Progenitor cell of endocrine pancreas (in vitro differentiated cells): ENCODE data around the gene GPR62. TPM values are rescaled to one million over a fixed set of nuclear protein-coding genes. Genes with fewer than 3 reads are reported as not detected.

Source experiments
- DNase-seq: peaks from one replicate; pipeline ENCODE4 v3.0.0; 2021; ENCODE audit warnings: low spot score; ENCODE audit not compliant: unreplicated experiment
- H3K27ac Mint-ChIP-seq: 2 replicates; pipeline ENCODE4 v1.8.0; 2021; ENCODE audit warnings: mild to moderate bottlenecking, moderate library complexity, mixed read lengths
- H3K27me3 Mint-ChIP-seq: 2 replicates; pipeline ENCODE4 v1.8.0; 2021; ENCODE audit warnings: mixed read lengths
- H3K36me3 Mint-ChIP-seq: 2 replicates; pipeline ENCODE4 v1.8.0; 2022; ENCODE audit warnings: mixed read lengths; ENCODE audit not compliant: insufficient read depth
- H3K4me1 Mint-ChIP-seq: 2 replicates; pipeline ENCODE4 v1.8.0; 2021; ENCODE audit warnings: low read depth, mixed read lengths
- H3K4me3 Mint-ChIP-seq: 2 replicates; pipeline ENCODE4 v1.8.0; 2021; ENCODE audit warnings: low read depth, mild to moderate bottlenecking, moderate library complexity, mixed read lengths
- H3K9me3 Mint-ChIP-seq: 2 replicates; pipeline ENCODE4 v1.8.0; 2021; ENCODE audit warnings: low read depth, mixed read lengths
- CTCF ChIP-seq: fragments of 200-600 bp; sonication (generic); IDR thresholded peaks from one replicate; pipeline ENCODE4 v1.5.0; 2021; ENCODE audit warnings: antibody characterized with exemption, mild to moderate bottlenecking; ENCODE audit not compliant: unreplicated experiment
- total RNA-seq: library from RNA; stranded (reverse); gene quantifications from 2 replicates; pipeline ENCODE4 v1.2.1, GENCODE V29; 2021

The GPR62 gene
- total RNA-seq, 1 donor from 2014 or later, result 0.12 TPM

DNA sequence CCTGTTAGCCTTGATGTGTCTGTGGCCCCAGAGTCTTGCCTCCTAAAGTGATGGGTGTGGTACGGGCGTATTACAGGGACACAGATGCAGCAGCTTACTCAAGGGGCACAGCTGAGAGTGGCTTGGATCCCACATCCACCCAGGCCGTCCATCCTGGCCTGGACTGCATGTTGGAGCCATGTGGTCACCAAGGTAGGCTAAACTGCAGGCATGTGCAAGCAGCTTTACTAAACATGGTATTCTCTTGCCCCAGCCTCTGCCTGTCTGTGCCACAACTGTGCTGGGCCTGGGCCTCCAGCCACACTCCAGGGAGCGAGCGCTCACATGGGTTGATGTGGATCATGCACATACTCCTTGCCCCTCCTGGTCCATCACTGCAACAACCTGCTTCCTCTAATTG is 6.1 kb upstream of the GPR62 start:
- peaks cover 32% of the 10 kb centered on the region for H3K27me3 Mint-ChIP-seq
- TF ChIP-seq CTCF, result no peak
- H3K9me3 Mint-ChIP-seq, result no peaks in the 10 kb centered on the region
- H3K27ac Mint-ChIP-seq, result no peak overlapping the region
- no peaks in the 10 kb centered on the region for H3K4me1 Mint-ChIP-seq
- H3K36me3 Mint-ChIP-seq, result no peaks in the 10 kb centered on the region
- no peak overlapping the region for H3K4me3 Mint-ChIP-seq
- no peak for DNase-seq

GRCh38 chr3:51950899-51951298 is 4.3 kb upstream of the GPR62 start:
- Mint-ChIP-seq H3K27ac (no peak overlapping the region), H3K4me1 (no peaks in the 10 kb centered on the region), H3K36me3 (no peaks in the 10 kb centered on the region), H3K27me3 (peaks cover 43% of the 10 kb centered on the region), H3K9me3 (no peaks in the 10 kb centered on the region), H3K4me3 (no peak overlapping the region)
- TF ChIP-seq CTCF, result no peak
- no peak for DNase-seq

GRCh38 chr3:51953445-51953844 is 1.7 kb upstream of the GPR62 start:
- DNase-seq, result no peak
- Mint-ChIP-seq H3K27ac (no peak overlapping the region), H3K36me3 (peaks cover 3% of the 10 kb centered on the region), H3K4me1 (no peaks in the 10 kb centered on the region), H3K4me3 (no peak overlapping the region), H3K27me3 (peaks cover 43% of the 10 kb centered on the region), H3K9me3 (no peaks in the 10 kb centered on the region)
- TF ChIP-seq CTCF, result no peak

GRCh38 chr3:51954105-51954504 is 1.1 kb upstream of the GPR62 start:
- DNase-seq, result no peak
- Mint-ChIP-seq H3K4me3 (no peak overlapping the region), H3K9me3 (no peaks in the 10 kb centered on the region)

GRCh38 chr3:51954713-51955112 is 468 bp upstream of the GPR62 start:
- H3K27me3 Mint-ChIP-seq, result peaks cover 43% of the 10 kb centered on the region
- H3K4me3 Mint-ChIP-seq, result no peak overlapping the region
- H3K27ac Mint-ChIP-seq, result no peak overlapping the region
- peaks cover 3% of the 10 kb centered on the region for H3K36me3 Mint-ChIP-seq
- no peaks in the 10 kb centered on the region for H3K9me3 Mint-ChIP-seq
- DNase-seq, result no peak
- TF ChIP-seq CTCF, result no peak
- H3K4me1 Mint-ChIP-seq, result no peaks in the 10 kb centered on the region

More at GRCh38 chr3:51954105-51954504, 1.1 kb upstream of the GPR62 start:
- Mint-ChIP-seq H3K36me3 (peaks cover 3% of the 10 kb centered on the region), H3K4me1 (no peaks in the 10 kb centered on the region), H3K27ac (no peak overlapping the region), H3K27me3 (peaks cover 43% of the 10 kb centered on the region)
- no peak for TF ChIP-seq CTCF
